ENCODE results near the gene ELOVL1.
"Not testable (repeated sequence)": the region's sequence is repeated elsewhere in the genome, so short reads cannot be mapped to it uniquely, and the experiment has no call there.

ELOVL1 gene

DNA sequence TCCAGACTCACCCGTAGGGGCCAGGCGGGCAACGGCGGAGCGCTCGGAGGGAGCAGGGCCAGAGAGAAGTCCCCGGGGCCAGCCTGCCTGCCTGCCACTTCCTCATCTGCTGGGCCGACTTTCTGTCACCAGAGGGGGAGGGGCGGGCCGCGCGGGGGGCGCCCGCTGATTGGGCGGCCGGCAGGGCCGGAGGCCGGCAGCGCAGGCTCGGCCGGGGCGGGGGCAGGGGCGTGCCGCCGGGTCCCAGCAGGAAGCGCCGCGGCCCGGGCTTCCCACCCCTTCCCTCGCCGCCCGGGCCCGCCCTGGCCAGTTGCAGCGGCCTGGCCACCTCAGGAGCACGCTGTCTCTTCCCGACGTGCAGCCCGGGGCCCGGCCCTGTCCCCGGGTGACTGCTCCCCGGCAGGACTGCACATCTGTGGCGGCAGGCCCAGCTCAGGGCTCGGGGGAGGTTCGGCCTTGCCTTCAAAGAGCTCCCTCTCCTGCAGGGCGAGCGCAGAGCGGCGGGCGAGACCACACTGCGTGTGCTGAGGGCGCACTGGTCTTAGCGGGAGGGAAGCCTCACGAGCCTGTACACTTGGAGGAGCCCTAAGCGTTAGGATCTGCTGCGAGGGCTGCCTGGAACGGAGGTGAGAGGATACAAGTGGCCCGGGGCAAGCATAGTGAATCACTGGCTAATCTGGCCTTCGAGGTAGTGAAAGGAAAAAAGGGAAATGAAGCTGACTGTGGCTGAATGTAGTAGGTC, at the start of gene ELOVL1:
TSS of gene ELOVL1 (minus strand) at position 108 of the 742 bp plus-strand sequence. CDS start 2,402 bp downstream, outside the sequence.
- DNase-seq (ENCODE audit: low spot score) = peak; percentile 95

GRCh38 chr1:43415901-43416300, 48.1 kb upstream of the ELOVL1 start:
- no peak for DNase-seq (ENCODE audit: low spot score)

- peak; percentile 67 for DNase-seq (ENCODE audit: low spot score)
Observed at GRCh38 chr1:43414634-43415223, 46.9 kb upstream of the ELOVL1 start.

DNA sequence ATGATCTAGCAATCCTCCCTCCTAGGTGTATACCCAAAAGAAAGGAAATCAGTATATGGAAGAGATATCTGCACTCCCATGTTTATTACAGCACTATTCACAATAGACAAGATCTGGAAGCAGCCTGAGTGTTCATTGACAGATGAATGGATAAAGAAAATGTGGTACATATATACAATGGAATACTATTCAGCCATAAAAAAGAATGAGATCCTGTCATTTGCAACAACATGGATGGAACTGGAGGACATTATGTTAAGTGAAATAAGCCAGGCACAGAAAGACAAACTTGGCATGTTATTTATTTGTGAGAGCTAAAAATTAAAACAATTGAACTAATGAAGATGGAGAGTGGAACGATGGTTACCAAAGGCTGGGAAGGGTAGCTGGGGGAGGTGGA, 45.6 kb upstream of the ELOVL1 start:
- not testable (repeated sequence) for DNase-seq (ENCODE audit: low spot score)

DNA sequence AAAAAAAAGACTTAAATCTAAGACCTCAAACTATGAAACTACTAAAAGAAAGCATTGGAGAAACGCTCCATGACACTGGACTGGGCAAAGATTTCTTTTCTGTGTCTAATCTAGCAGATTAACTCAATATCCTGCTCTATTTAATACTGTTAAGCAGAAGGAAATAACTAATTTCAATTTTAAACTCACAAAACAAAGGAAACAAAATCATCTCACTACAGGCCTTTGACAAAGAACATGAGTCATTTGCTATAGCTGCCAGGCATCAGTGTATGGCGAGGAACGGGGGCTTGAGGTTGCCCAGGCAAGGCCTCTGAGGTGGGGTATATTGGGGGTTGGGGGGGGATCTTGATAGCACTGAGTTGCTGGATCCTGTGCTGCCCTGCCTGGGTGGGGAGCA, 42.8 kb upstream of the ELOVL1 start:
- no peak for DNase-seq (ENCODE audit: low spot score)

DNA sequence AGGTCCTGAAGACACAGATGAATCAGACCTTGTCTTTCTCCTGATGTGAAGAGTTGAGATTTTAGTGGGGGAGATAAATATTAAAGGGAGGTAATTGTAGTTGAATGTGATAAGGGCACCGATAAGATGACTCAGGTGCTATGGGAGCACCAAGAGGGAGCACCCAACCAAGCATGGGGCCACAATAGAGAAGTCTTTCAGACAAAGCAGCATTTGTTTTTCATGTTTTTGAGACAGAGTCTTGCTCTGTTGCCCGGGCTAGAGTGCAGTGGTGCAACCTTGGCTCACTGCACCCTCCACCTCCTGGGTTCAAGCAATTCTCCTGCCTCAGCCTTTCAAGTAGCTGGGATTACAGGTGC, 38.0 kb upstream of the ELOVL1 start:
- no peak for DNase-seq (ENCODE audit: low spot score)

- no peak for DNase-seq (ENCODE audit: low spot score)
Observed at GRCh38 chr1:43405219-43405875, 37.5 kb upstream of the ELOVL1 start.

DNA sequence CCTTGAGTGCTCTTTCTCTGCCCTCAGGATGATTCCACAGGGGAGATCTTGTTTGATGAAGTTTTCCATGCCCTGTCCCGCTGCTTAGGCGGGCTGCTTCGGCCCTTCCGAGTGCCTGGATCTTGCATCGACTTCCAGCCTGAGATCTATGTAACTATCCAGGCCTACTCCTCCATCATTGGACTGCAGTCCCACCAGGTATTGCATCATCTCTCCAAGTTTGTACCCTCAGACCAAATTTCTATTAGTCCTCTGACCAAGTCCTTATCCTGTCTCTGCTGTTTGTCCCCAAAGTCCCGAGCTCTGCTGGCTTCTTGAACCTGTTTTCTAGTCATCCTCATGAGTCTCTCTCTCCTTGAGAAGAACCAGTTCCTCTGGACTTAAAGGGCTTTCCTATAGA, 36.5 kb upstream of the ELOVL1 start:
- no peak for DNase-seq (ENCODE audit: low spot score)

DNA sequence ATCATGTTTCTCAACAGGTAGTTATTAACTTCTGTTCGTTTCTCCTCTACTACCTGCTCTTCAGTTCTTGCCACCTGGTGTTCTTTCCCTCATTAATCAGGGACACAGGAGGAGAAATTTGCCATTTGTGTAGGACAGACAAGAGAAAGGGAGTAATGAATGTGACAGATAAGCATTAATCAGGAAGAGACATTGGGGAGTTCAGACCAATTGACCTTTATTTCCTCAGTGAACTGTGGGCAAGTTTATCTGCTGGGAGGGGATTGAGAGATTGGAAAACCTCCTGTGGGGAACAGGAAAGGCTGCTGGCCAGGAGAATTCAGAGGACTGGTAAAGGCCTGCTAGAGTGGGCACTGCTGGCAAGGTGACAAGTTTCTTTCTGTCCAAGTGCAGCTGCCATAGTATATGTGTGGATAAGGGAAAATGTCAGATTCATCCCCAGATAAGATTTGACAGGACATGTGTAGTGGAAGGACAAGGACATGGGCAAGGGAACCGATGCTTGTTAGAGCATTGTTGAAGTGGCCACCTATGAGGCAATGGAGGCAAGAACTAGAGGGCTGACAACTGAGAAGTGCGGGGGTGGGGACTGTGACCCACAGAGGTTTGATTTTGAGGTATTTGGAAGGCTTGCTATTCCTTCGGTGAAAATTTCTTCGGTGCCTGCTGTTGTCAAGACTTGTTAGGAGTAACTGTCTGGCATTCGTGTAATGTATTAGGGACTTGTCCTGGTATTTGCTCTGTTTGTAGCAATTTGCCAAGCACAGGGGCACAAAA, 34.5 kb upstream of the ELOVL1 start:
- no peak for DNase-seq (ENCODE audit: low spot score)

DNA sequence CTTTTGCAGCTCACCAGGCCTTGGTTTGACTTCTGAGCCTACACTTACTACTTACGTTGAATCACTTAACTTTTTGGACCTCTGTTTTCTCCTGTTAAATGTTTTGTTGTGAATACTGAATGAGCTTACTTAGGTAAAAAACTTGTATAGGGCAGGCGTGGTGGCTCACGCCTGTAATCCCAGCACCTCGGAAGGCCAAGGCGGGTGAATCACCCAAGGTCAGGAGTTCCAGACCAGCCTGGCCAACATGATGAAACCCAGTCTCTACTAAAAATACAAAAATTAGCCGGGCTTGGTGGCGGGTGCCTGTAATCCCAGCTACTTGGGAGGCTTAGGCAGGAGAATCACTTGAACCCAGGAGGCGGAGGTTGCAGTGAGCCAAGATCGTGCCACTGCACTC, 32.6 kb upstream of the ELOVL1 start:
- DNase-seq (ENCODE audit: low spot score) = not testable (repeated sequence)

GRCh38 chr1:43398227-43398626, 30.4 kb upstream of the ELOVL1 start:
- DNase-seq (ENCODE audit: low spot score) = no peak

GRCh38 chr1:43396059-43396458, 28.2 kb upstream of the ELOVL1 start:
- DNase-seq (ENCODE audit: low spot score) = no peak

DNA sequence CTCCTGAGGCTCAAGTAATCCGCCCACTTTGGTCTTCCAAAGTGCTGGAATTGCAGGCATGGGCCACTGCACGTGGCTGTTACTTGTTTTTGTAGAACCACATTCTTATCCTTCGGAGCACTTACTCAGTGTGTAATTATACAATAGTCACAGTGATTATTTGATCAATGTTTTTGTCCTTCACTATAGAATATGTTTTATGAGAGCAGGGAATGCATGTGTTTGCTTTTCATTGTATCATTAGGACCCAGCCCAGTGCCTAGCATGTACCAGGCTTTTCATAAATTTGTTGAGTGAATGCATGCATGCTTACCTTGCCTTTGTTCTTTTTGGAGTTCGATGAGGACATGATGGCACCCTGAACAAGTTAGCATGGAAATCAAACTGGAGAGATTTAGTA, 27.7 kb upstream of the ELOVL1 start:
- no peak for DNase-seq (ENCODE audit: low spot score)

GRCh38 chr1:43392702-43393101, 24.9 kb upstream of the ELOVL1 start:
- DNase-seq (ENCODE audit: low spot score) = no peak

GRCh38 chr1:43389326-43390313, 21.8 kb upstream of the ELOVL1 start, which contains the start of the genes MED8 and SZT2:
Gene MED8, minus strand, starts transcription at chr1:43389800. Its CDS starts 36 bp downstream, at chr1:43389764.
Gene SZT2, plus strand, starts transcription at chr1:43389899. Its CDS starts 70 bp downstream, at chr1:43389969.
- DNase-seq (ENCODE audit: low spot score) = peak; percentile 96

DNA sequence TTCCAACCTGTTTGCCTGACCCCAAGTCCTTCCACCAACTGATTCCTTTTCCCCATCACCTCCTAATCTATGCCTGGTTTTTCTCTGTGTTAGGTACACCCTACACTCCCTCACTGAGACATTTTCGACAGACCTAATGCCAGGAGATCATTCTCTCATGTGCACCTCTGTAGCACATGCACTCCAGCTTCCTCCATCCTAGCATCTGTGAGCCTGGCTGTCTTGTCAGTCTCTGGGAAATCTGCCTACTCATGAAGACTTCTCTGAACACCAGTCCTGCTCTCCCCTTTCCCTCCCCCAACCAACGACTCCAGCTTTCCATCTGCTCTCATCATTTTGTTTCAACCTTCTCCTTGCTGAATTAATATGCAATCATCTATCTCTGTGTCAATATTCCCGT, 20.8 kb upstream of the ELOVL1 start:
- no peak for DNase-seq (ENCODE audit: low spot score)

GRCh38 chr1:43387976-43388599, 20.3 kb upstream of the ELOVL1 start:
- DNase-seq (ENCODE audit: low spot score) = no peak

GRCh38 chr1:43386676-43387075, 18.9 kb upstream of the ELOVL1 start:
- no peak for DNase-seq (ENCODE audit: low spot score)

DNA sequence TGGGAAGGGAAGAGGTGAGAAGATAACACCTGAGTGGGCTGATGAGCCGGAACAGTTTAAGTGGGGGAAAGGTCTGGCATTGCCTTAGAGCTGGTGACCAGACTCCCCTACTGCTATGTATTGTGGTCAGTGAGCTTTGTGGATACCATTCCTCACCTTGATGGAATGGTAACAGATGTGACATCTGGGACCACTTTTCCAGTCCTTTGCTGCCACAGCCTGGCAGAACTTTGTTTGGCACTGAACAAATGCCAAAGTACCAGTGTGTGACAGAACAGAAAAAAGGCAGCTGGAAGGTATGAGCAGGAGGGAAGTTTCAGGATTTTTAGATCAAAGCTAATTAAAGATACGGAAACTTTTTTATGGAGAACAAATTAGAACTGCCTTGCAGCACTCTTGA, 15.6 kb upstream of the ELOVL1 start:
- DNase-seq (ENCODE audit: low spot score) = no peak

- DNase-seq (ENCODE audit: low spot score) = no peak
Observed at GRCh38 chr1:43382027-43382779, 14.4 kb upstream of the ELOVL1 start.

All from HuH-7 (cell line).